ENCODE measurements around the gene SLC26A5.
"Not testable (repeated sequence)": the region's sequence is repeated elsewhere in the genome, so short reads cannot be mapped to it uniquely, and the experiment has no call there.

The SLC26A5 gene

GRCh38 chr7:103405789-103406613, 40.0 kb downstream of the SLC26A5 start:
- not testable (repeated sequence) for DNase-seq

- DNase-seq: not testable (repeated sequence)
Observed at GRCh38 chr7:103399687-103400086, 46.3 kb downstream of the SLC26A5 start.

- no peak for DNase-seq
Observed at GRCh38 chr7:103398483-103399127, 47.4 kb downstream of the SLC26A5 start.

GRCh38 chr7:103396471-103396870, 49.5 kb downstream of the SLC26A5 start:
- DNase-seq: no peak

GRCh38 chr7:103395071-103395470, 50.9 kb downstream of the SLC26A5 start:
- no peak for DNase-seq

GRCh38 chr7:103394566-103394965, 51.4 kb downstream of the SLC26A5 start:
- no peak for DNase-seq

GRCh38 chr7:103391976-103392375, 54.0 kb downstream of the SLC26A5 start:
- no peak for DNase-seq

GRCh38 chr7:103391150-103391549, 54.9 kb downstream of the SLC26A5 start:
- no peak for DNase-seq

- DNase-seq: no peak
Observed at GRCh38 chr7:103389263-103389662, 56.7 kb downstream of the SLC26A5 start.

- DNase-seq: no peak
Observed at GRCh38 chr7:103388469-103389140, 57.4 kb downstream of the SLC26A5 start.

- no peak for DNase-seq
Observed at GRCh38 chr7:103387242-103387641, 58.8 kb downstream of the SLC26A5 start.

GRCh38 chr7:103382032-103382402, 64.0 kb downstream of the SLC26A5 start:
- no peak for DNase-seq

- no peak for DNase-seq
Observed at GRCh38 chr7:103381280-103382031, 64.6 kb downstream of the SLC26A5 start.

GRCh38 chr7:103380395-103381191, 65.4 kb downstream of the SLC26A5 start:
- DNase-seq: no peak

GRCh38 chr7:103379270-103379975, 66.6 kb downstream of the SLC26A5 start:
- no peak for DNase-seq

- no peak for DNase-seq
Observed at GRCh38 chr7:103373866-103374643, 72.0 kb downstream of the SLC26A5 start.

- DNase-seq: no peak
Observed at GRCh38 chr7:103369432-103369831, 76.6 kb downstream of the SLC26A5 start.

GRCh38 chr7:103349805-103350204, 96.2 kb downstream of the SLC26A5 start:
- no peak for DNase-seq

- DNase-seq: no peak
Observed at GRCh38 chr7:103348959-103349358, 97.0 kb downstream of the SLC26A5 start.

GRCh38 chr7:103348452-103348851, 97.6 kb downstream of the SLC26A5 start:
- DNase-seq: no peak
